Suprapubic skin (tissue), 4 donors: ENCODE measurements around the gene RTL10. TPM values are rescaled to one million over a fixed set of nuclear protein-coding genes. Genes with fewer than 3 reads are reported as not detected.

Experiments
- DNase-seq, 2 donors: peaks; one replicate each; pipeline ENCODE4 v3.0.0-alpha.2; 2019; ENCODE audit warnings: low spot score in 2 of 2
- H3K27ac ChIP-seq: fragments of 200-600 bp; sonication (generic); one replicate; pipeline ENCODE4 v1.5.1; 2019
- H3K27me3 ChIP-seq: fragments of 200-600 bp; sonication (generic); one replicate; pipeline ENCODE4 v1.5.1; 2019
- H3K36me3 ChIP-seq: fragments of 200-600 bp; sonication (generic); one replicate; pipeline ENCODE4 v1.5.1; 2019
- H3K4me1 ChIP-seq: fragments of 200-600 bp; sonication (generic); one replicate; pipeline ENCODE4 v1.5.1; 2019
- H3K4me3 ChIP-seq: fragments of 200-600 bp; sonication (generic); one replicate; pipeline ENCODE4 v1.5.1; 2019; ENCODE audit warnings: mild to moderate bottlenecking
- H3K9me3 ChIP-seq: fragments of 200-600 bp; sonication (generic); one replicate; pipeline ENCODE4 v1.5.1; 2019
- EP300 ChIP-seq: sonication (generic); formaldehyde crosslinking; IDR thresholded peaks from one replicate; pipeline ENCODE4 v1.6.1; 2017; ENCODE audit warnings: antibody characterized with exemption
- POLR2A ChIP-seq, 2 donors: fragments of 450-650 bp; IDR thresholded peaks; one replicate each; pipeline ENCODE4 v1.6.1; 2017; ENCODE audit warnings: antibody characterized with exemption in 2 of 2, mild to moderate bottlenecking in 2 of 2, moderate library complexity in 2 of 2
- POLR2AphosphoS5 ChIP-seq, 3 donors: sonication (generic); formaldehyde crosslinking; IDR thresholded peaks; one replicate each; pipeline ENCODE4 v1.6.1; 2017; ENCODE audit warnings: antibody characterized with exemption in 3 of 3
- WGBS: methylation state at CpG from one replicate; pipeline ENCODE4 v1.1.5; 2018; 5-methylcytosine and 5-hydroxymethylcytosine counted together
- total RNA-seq, 4 donors: library from RNA; depleted of rRNA; stranded (reverse); fragments of >200 nt; gene quantifications; one replicate each; pipeline ENCODE4 v1.1.0, GENCODE V29; 2016
- TF ChIP-seq, protein P1 (sequence below), 2 donors: fragments of 200-600 bp in 1 of 2; fragments of 450-650 bp in 1 of 2; sonication (generic) in 1 of 2; IDR thresholded peaks; one replicate each; pipeline ENCODE4 v1.5.1; 2016 to 2019; ENCODE audit warnings: antibody characterized with exemption in 2 of 2, mild to moderate bottlenecking in 1 of 2, moderate library complexity in 1 of 2

Gene RTL10
- total RNA-seq, 4 donors from 2014 or later = 21.8 to 46.2 (median 32.4) TPM

DNA sequence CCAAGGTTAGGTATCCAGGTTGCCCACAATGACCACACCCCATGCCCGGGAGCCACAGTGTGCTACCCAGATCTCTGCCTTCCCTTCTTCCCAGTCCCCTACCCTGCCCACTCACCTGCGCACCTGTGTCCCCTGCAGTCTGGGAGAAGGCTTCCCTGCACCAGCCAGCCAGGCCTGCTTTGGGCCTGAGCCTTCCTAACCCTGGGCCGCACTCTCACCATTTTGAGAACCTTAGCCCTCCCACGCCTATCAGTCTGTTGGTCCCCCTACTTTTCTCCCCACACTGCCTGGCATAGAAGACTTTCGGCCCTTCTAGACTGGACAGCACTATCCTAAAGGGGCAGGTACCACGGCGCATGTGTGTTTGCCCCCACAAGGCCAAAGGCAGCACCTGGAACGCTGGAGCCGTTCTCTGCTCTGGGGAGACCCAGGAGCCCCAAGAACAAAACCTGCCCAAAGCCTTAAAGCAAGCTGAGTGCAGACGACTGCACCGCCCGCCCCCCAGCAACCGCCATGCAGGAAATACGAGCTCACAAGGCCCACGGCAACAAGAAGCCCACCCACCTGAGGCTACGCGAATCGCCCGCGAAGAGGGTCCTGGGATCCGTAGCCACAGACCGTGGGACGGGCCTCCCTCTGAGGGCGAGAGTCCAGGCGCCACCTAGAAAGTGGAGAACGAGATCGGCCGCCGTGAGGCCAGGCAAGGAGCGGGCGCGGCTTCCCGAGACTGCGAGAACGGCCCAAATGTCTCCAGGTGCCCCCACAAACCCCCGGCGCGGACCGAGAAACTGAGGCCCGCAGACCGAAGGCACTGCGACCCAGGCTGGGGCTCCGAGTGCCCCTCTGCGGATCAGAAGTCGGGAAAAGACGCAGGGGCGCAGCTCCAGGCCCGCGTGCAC is 546 bp downstream of the RTL10 start:
- DNase-seq = peak in 1 of 2 donors; percentile 72
- H3K4me1 ChIP-seq = peaks cover 67% of the 10 kb centered on the region
- WGBS = under 1% methylated on average over 34 of the region's 49 CpGs

DNA sequence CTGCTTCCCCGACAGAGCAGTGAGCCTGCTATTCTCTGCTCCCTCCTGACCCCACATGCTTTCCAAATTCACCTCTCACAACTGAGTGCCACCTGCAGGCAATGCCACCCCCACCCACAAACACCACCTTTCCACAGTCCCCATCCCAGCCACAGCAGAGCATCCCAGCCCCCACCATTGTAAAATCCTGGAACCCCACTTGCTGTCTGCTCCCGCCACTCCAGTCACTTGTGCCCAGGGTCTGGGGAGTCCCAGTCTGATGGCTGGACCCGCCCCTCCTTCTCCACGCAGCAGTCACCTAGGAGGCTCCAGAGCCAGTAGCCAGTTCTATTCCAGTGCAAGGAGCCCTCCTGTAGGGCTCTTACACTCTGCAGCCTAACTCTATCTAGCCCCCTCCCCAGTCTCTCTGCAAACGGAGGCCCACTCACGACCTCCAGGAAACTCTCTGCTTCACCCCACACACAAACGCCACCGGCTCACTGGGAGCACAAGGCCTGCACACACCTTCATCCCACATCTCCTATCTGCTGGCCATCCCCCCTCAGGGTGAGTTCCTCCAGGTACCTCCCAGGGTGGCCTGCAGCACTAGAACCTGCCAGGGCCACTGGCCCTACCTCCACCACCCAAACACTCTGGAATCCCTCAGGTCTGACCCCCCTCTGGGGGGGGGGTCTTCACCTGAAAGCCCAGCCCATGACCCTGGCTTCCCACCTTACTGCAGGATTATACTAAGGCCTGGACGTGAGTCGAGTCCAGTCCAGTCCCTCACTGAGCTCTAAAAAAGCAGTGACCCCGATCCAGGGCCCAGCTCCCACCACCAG is 1.4 kb downstream of the RTL10 start:
- Histone ChIP-seq H3K9me3 (no peaks in the 10 kb centered on the region), H3K4me1 (peaks cover 75% of the 10 kb centered on the region), H3K4me3 (peak overlapping the region; percentile 95), H3K27me3 (no peaks in the 10 kb centered on the region), H3K27ac (peak overlapping the region; percentile 88), H3K36me3 (peaks cover 17% of the 10 kb centered on the region)
- TF ChIP-seq, protein P1, sequence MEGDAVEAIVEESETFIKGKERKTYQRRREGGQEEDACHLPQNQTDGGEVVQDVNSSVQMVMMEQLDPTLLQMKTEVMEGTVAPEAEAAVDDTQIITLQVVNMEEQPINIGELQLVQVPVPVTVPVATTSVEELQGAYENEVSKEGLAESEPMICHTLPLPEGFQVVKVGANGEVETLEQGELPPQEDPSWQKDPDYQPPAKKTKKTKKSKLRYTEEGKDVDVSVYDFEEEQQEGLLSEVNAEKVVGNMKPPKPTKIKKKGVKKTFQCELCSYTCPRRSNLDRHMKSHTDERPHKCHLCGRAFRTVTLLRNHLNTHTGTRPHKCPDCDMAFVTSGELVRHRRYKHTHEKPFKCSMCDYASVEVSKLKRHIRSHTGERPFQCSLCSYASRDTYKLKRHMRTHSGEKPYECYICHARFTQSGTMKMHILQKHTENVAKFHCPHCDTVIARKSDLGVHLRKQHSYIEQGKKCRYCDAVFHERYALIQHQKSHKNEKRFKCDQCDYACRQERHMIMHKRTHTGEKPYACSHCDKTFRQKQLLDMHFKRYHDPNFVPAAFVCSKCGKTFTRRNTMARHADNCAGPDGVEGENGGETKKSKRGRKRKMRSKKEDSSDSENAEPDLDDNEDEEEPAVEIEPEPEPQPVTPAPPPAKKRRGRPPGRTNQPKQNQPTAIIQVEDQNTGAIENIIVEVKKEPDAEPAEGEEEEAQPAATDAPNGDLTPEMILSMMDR (IDR thresholded peaks at IDR 0.05) = no peak
- TF ChIP-seq POLR2AphosphoS5 (IDR thresholded peaks at IDR 0.05) = no peak
- TF ChIP-seq EP300 = no peak
- TF ChIP-seq POLR2A (IDR thresholded peaks at IDR 0.05) = no peak
- WGBS = 35% methylated on average over 8 of the region's 11 CpGs
- DNase-seq = no peak

More for the DNA sequence above, 546 bp downstream of the RTL10 start:
- Histone ChIP-seq H3K9me3 (no peaks in the 10 kb centered on the region), H3K27me3 (no peaks in the 10 kb centered on the region), H3K4me3 (peak overlapping the region; percentile 95), H3K36me3 (peaks cover 17% of the 10 kb centered on the region), H3K27ac (peak overlapping the region; percentile 88)
- TF ChIP-seq, protein P1 (IDR thresholded peaks at IDR 0.05) = no peak
- TF ChIP-seq EP300 = no peak
- TF ChIP-seq POLR2AphosphoS5 (IDR thresholded peaks at IDR 0.05) = no peak
- TF ChIP-seq POLR2A (IDR thresholded peaks at IDR 0.05) = no peak

DNA sequence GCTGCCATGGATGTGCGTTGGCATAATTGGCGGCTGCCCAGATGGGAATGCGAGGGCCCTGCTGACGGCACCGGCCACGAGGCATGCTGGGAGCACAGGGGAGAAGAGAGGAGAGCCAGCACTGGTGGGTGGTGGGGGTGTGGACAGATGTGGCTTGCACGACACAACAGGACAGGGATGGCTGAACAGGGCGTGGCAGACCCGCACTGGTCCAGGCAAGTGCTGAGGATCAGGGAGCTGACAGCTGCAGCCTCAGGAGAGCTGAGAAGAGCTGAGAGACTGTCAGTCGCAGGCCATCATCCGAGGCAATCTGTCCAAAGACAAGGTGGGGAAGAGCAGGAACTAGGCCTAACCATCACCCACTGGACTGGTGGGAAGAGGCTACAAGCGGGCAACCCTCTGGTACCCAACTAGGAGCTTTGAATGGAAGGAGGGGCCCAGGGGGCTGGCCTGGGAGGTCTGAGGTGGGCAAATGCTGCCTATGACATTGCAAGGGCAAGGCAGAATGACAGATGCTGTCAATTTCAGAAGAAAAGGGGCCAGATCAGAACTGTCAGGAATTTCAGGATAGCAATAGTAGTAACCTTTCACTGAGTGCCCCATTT is 2.4 kb downstream of the RTL10 start:
- peaks cover 17% of the 10 kb centered on the region for H3K36me3 ChIP-seq
- TF ChIP-seq POLR2AphosphoS5 (IDR thresholded peaks at IDR 0.05) (no peak), EP300 (no peak), POLR2A (IDR thresholded peaks at IDR 0.05) (no peak)
- TF ChIP-seq, protein P1 (IDR thresholded peaks at IDR 0.05) = no peak
- H3K9me3 ChIP-seq = no peaks in the 10 kb centered on the region
- no peak for DNase-seq
- peak overlapping the region; percentile 95 for H3K4me3 ChIP-seq
- peaks cover 80% of the 10 kb centered on the region for H3K4me1 ChIP-seq
- no peaks in the 10 kb centered on the region for H3K27me3 ChIP-seq
- WGBS = 57% methylated on average over 11 of the region's 12 CpGs
- H3K27ac ChIP-seq = peak overlapping the region; percentile 88

DNA sequence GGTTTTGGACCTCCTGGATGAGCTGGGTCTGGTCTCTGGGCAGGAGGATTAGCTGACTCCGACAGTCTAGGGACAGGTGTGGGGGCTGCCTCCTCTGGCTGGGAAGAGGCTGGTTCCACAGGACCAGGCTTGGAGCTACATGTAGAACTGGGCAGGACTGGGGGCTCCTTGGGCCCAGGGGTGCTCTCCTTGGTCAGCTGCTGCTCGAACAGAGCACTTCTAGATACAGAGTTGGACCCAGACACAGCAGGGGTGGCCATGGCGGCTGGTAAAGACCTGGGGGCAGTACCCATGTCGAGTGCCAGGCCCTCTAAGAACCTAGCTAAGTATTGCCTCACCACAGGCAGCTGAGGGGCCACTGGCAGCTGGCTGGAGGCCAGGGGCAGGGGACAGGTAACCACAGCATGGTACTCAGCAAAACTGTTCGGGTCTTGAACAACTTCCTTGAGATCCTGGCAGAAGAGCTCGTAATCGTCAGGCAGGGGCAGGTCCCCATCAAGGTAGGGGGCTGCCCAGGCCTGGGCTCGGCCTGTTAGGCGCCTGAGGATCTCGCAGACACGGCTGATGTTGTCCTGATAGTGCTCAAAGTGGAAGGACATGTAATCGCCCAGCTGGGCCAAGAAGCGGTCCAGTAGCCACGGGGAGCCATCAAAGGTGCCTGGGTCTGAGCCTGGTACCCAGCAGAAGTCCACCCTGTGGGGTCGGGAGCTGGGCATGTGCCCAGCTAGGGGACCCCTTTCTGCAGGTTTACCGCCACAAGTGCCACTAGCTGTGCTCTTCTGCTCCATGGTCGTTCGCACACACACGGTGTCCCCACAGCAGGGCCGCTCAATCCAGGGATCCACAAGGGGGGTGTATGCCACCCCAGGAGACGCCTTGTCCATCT is 3.1 kb downstream of the RTL10 start:
- H3K9me3 ChIP-seq = no peaks in the 10 kb centered on the region
- H3K27me3 ChIP-seq = no peaks in the 10 kb centered on the region
- 83% methylated on average over 10 of the region's 21 CpGs for WGBS
- DNase-seq = no peak
- H3K4me1 ChIP-seq = peaks cover 76% of the 10 kb centered on the region
- H3K36me3 ChIP-seq = peaks cover 17% of the 10 kb centered on the region
- peak overlapping the region; percentile 95 for H3K4me3 ChIP-seq
- peak overlapping the region; percentile 1 for H3K27ac ChIP-seq
- no peak for TF ChIP-seq EP300
- no peak for TF ChIP-seq POLR2AphosphoS5 (IDR thresholded peaks at IDR 0.05)
- TF ChIP-seq POLR2A (IDR thresholded peaks at IDR 0.05) = no peak
- TF ChIP-seq, protein P1 (IDR thresholded peaks at IDR 0.05) = no peak
